HepG2 (cell line): ENCODE data around the gene CHDH. TPM values are rescaled to one million over a fixed set of nuclear protein-coding genes. Genes with fewer than 3 reads are reported as not detected.

ENCODE experiments used
- ATAC-seq: fragments of 200-7000 bp; cut with Tn5 transposase; 3 replicates; pipeline ENCODE4 v1.9.1; 2020; ENCODE audit warnings: mild to moderate bottlenecking, moderate library complexity
- BruUV-seq: library from RNA; stranded (reverse); fragments of 400-500 nt; replicated peaks from 2 replicates; lab custom pipeline; 2021; lab: Mats Ljungman, UMichigan
- CTCF ChIA-PET: fragments of 300-600 bp; formaldehyde crosslinking; extraction: SDS; loops from one replicate; lab custom pipeline; 2021; ENCODE audit warnings: low total read pairs, inconsistent platforms, low intra/inter-chr PET ratio; lab: Yijun Ruan, JAX
- POLR2A ChIA-PET: fragments of 350-600 bp; sonication (Branson Sonifier 250); formaldehyde crosslinking; loops from one replicate; lab custom pipeline; 2020; ENCODE audit warnings: antibody characterized with exemption, inconsistent platforms; lab: Yijun Ruan, JAX
- DNase-seq: peaks from one replicate; pipeline ENCODE4 v3.0.0-alpha.2; 2015; ENCODE audit warnings: low spot score
- FAIRE-seq: peaks from 3 replicates; lab custom pipeline; 2011; peaks lifted over from hg19 to GRCh38; lab: Jason Lieb, UNC
- H2AFZ ChIP-seq: one replicate; pipeline ENCODE4 v1.6.1; 2011; ENCODE audit warnings: low read length, inconsistent platforms
- H3K27ac ChIP-seq: fragments of 300-600 bp; 3 replicates; pipeline ENCODE4 v1.8.0; 2011; ENCODE audit warnings: mixed run types, mild to moderate bottlenecking, mixed read lengths, low read length, inconsistent platforms; ENCODE audit not compliant: insufficient read depth; ENCODE audit errors: extremely low read length
- H3K27me3 ChIP-seq, 2 experiments: fragments of 200-600 bp in 1 of 2; 2 replicates in 1 of 2; 3 replicates in 1 of 2; pipeline versions ENCODE4 v1.6.0 to v1.8.0; 2011; ENCODE audit warnings: low read length in 2 of 2, mild to moderate bottlenecking in 2 of 2, moderate library complexity in 2 of 2, inconsistent platforms in 1 of 2; ENCODE audit not compliant: insufficient read depth in 2 of 2, control insufficient read depth in 1 of 2
- H3K36me3 ChIP-seq, 2 experiments: fragments of 200-600 bp in 1 of 2; replicated peaks in 1 of 2; 2 replicates in 1 of 2; 3 replicates in 1 of 2; pipeline versions ENCODE4 v1.5.1 to v1.8.0; 2011; ENCODE audit warnings: low read length in 2 of 2, inconsistent platforms in 1 of 2; ENCODE audit not compliant: insufficient read depth in 2 of 2, control insufficient read depth in 1 of 2
- H3K4me1 ChIP-seq: 2 replicates; pipeline ENCODE4 v1.5.1; 2012; ENCODE audit warnings: low read length, inconsistent platforms; ENCODE audit not compliant: insufficient read depth
- H3K4me2 ChIP-seq: 2 replicates; pipeline ENCODE4 v1.6.0; 2011; ENCODE audit warnings: low read depth, low read length, inconsistent platforms
- H3K4me3 ChIP-seq, 3 experiments: fragments of 200-600 bp in 1 of 3; sonication (generic), shearing (Covaris generic) in 1 of 3; replicated peaks in 1 of 3; 2 replicates each; pipeline ENCODE4 v1.5.1; 2011 to 2016; ENCODE audit warnings: low read length in 3 of 3, inconsistent platforms in 2 of 3, low read depth in 2 of 3, mild to moderate bottlenecking in 2 of 3, control low read depth in 1 of 3, mixed read lengths in 1 of 3; ENCODE audit not compliant: insufficient read depth in 1 of 3
- H3K79me2 ChIP-seq: one replicate; pipeline ENCODE4 v1.6.1; 2011; ENCODE audit warnings: low read length, inconsistent platforms; ENCODE audit not compliant: insufficient read depth
- H3K9ac ChIP-seq: 2 replicates; pipeline ENCODE4 v1.6.0; 2011; ENCODE audit warnings: mild to moderate bottlenecking, low read depth, low read length, inconsistent platforms; ENCODE audit not compliant: insufficient read depth
- H3K9me3 ChIP-seq: 2 replicates; pipeline ENCODE4 v1.5.1; 2012; ENCODE audit warnings: mild to moderate bottlenecking, low read length
- H4K20me1 ChIP-seq: 2 replicates; pipeline ENCODE4 v1.6.0; 2011; ENCODE audit warnings: inconsistent platforms, mild to moderate bottlenecking, low read length, moderate library complexity; ENCODE audit not compliant: insufficient read depth
- ATF1 ChIP-seq: IDR thresholded peaks from 2 replicates; pipeline ENCODE4 v1.6.1; 2016; ENCODE audit warnings: mild to moderate bottlenecking, control low read depth
- GABPA ChIP-seq, 2 experiments: IDR thresholded peaks; 2 replicates each; pipeline ENCODE4 v1.6.1; 2011 to 2016; ENCODE audit warnings: low read depth in 2 of 2, low read length in 1 of 2, missing biosample characterization in 1 of 2, missing genetic modification characterization in 1 of 2
- HES4 ChIP-seq: sonication (generic); formaldehyde crosslinking; IDR thresholded peaks from 2 replicates; pipeline ENCODE4 v1.9.0; 2021; ENCODE audit warnings: mild to moderate bottlenecking, missing genetic modification reagents, borderline replicate concordance
- REPIN1 ChIP-seq: sonication (generic); formaldehyde crosslinking; IDR thresholded peaks from 2 replicates; pipeline ENCODE4 v1.8.0; 2022; ENCODE audit warnings: missing genetic modification reagents, low read depth, mild to moderate bottlenecking, borderline replicate concordance
- SALL2 ChIP-seq: sonication (generic); formaldehyde crosslinking; IDR thresholded peaks from 2 replicates; pipeline ENCODE4 v1.8.1; 2023; ENCODE audit warnings: mild to moderate bottlenecking, missing genetic modification reagents, inconsistent platforms
- ZFAT ChIP-seq: sonication (generic); formaldehyde crosslinking; conservative IDR thresholded peaks from 2 replicates; pipeline ENCODE4 v1.8.1; 2023; ENCODE audit warnings: missing genetic modification reagents, inconsistent platforms
- ZNF296 ChIP-seq: sonication (generic); formaldehyde crosslinking; conservative IDR thresholded peaks from 2 replicates; pipeline ENCODE4 v1.5.0; 2020; ENCODE audit warnings: mild to moderate bottlenecking, missing genetic modification reagents
- ZNF567 ChIP-seq: sonication (generic); formaldehyde crosslinking; IDR thresholded peaks from 2 replicates; pipeline ENCODE4 v1.8.1; 2023; ENCODE audit warnings: mild to moderate bottlenecking, missing genetic modification reagents, borderline replicate concordance
- ZNF749 ChIP-seq: sonication (generic); formaldehyde crosslinking; IDR thresholded peaks from 2 replicates; pipeline ENCODE4 v1.8.0; 2022; ENCODE audit warnings: mild to moderate bottlenecking, missing genetic modification reagents, moderate library complexity, borderline replicate concordance
- WGBS: methylation state at CpG from one replicate; pipeline ENCODE4 v1.1.6; 2017; ENCODE audit warnings: low lambda C conversion rate; 5-methylcytosine and 5-hydroxymethylcytosine counted together
- in situ Hi-C: cut with HindIII; loops from 2 replicates; pipeline ENCODE4 v1.10.0; 2017; ENCODE audit warnings: low pct_unique_long_range_greater_than_20kb; ENCODE audit not compliant: extremely low pct_ligation_motif_present
- intact Hi-C: fragments of 100-400 bp; cut with micrococcal nuclease; formaldehyde crosslinking; loops from one replicate; pipeline ENCODE4 v1.10.0; 2022; ENCODE audit not compliant: unreplicated experiment
- polyA plus RNA-seq, 8 experiments: library from polyadenylated mRNA; depleted of rRNA in 3 of 8; stranded (reverse) in 7 of 8; unstranded in 1 of 8; fragments of >200 nt; fragmentation: Illumina TruSeq in 4 of 8; extraction: Trizol in 4 of 8; gene quantifications; 2 replicates each; pipeline versions ENCODE4 v1.2.1 to v1.2.3, GENCODE V29; 2011 to 2016; ENCODE audit warnings: low read depth in 4 of 8, missing spikeins in 1 of 8, mixed read lengths in 1 of 8; ENCODE audit not compliant: insufficient read depth in 1 of 8
- total RNA-seq, 5 experiments: library from RNA; depleted of rRNA; stranded (reverse); fragments of >200 nt; fragmentation: Illumina TruSeq; extraction: Trizol; gene quantifications; 2 replicates each; pipeline ENCODE4 v1.2.3, GENCODE V29; 2016; ENCODE audit warnings: low read depth in 1 of 5
- TF ChIP-seq, protein P1 (sequence below): sonication (generic); formaldehyde crosslinking; IDR thresholded peaks from 2 replicates; pipeline ENCODE4 v1.4.0; 2020; ENCODE audit warnings: low read depth, mild to moderate bottlenecking, missing genetic modification reagents

Gene CHDH
- total and polyA plus RNA-seq, 2 of the 13 experiments (the other 11 are each of a cell fraction or from before 2014, with no cell fraction given): 28.1 to 48.9 TPM

DNA sequence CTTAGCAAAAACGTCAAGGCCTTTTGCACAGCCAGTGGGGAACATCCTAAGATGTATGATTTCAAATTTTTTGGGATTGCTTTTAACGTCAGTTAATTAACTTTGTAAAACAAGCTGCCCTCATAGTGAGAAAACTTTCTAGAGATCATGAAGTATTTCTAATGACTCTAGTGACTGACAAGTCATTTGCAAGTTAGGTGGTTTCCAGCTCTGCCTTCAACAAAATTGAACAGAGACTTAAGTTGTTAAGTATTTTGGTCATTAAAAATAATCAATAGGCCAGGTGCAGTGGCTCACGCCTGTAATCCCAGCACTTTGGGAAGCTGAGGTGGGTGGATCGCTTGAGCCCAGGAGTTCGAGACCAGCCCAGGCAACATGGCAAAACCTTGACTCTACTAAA, 71.2 kb downstream of the CHDH start:
- H3K9ac ChIP-seq: no peak overlapping the region
- no peaks in the 10 kb centered on the region for H3K79me2 ChIP-seq
- no peak overlapping the region for H3K27ac ChIP-seq
- POLR2A ChIA-PET: no interaction called here
- CTCF ChIA-PET: no interaction called here
- in situ Hi-C loops: no loop called here
- no peaks in the 10 kb centered on the region for H3K4me1 ChIP-seq
- FAIRE-seq: no peak
- WGBS: 69% methylated on average over 5 of the region's 5 CpGs
- no peak for DNase-seq
- H3K9me3 ChIP-seq: no peaks in the 10 kb centered on the region
- BruUV-seq: no TSS peak
- no peak overlapping the region for H3K4me3 ChIP-seq
- peaks cover 0 to 1% of the 10 kb centered on the region in 2 experiments; a peak in 1 of 5 replicates for H3K27me3 ChIP-seq
- no peak overlapping the region for H2AFZ ChIP-seq
- TF ChIP-seq HES4 (CRISPR knock-in tag): no peak
- no peak for TF ChIP-seq GABPA (IDR thresholded peaks at IDR 0.05; ENCODE audit: low read depth, low read length)
- no peak for TF ChIP-seq GABPA (CRISPR knock-in tag; IDR thresholded peaks at IDR 0.05; ENCODE audit: low read depth)
- no peak for TF ChIP-seq ZNF567
- TF ChIP-seq ZNF296 (CRISPR knock-in tag): no peak
- no peak for TF ChIP-seq SALL2 (CRISPR knock-in tag)
- no peak for TF ChIP-seq ZNF749 (CRISPR knock-in tag)
- TF ChIP-seq ATF1 (CRISPR knock-in tag): no peak
- no peak for TF ChIP-seq REPIN1 (CRISPR knock-in tag)
- TF ChIP-seq, protein P1, sequence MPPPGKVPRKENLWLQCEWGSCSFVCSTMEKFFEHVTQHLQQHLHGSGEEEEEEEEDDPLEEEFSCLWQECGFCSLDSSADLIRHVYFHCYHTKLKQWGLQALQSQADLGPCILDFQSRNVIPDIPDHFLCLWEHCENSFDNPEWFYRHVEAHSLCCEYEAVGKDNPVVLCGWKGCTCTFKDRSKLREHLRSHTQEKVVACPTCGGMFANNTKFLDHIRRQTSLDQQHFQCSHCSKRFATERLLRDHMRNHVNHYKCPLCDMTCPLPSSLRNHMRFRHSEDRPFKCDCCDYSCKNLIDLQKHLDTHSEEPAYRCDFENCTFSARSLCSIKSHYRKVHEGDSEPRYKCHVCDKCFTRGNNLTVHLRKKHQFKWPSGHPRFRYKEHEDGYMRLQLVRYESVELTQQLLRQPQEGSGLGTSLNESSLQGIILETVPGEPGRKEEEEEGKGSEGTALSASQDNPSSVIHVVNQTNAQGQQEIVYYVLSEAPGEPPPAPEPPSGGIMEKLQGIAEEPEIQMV (CRISPR knock-in tag): no peak
- TF ChIP-seq ZFAT (CRISPR knock-in tag): no peak
- no peak overlapping the region for H3K4me2 ChIP-seq
- H4K20me1 ChIP-seq: no peaks in the 10 kb centered on the region
- no peaks in the 10 kb centered on the region for H3K36me3 ChIP-seq
- intact Hi-C loops: no loop called here
- no peak for ATAC-seq
